NCI-H2227 treated with DMSO at 0.1 percent for 48 hours (cell line): ENCODE results near the gene MMS19.
A peak's percentile ranks its signal among the peaks of the same experiment; 100 is the strongest.
"Not testable (repeated sequence)": the region's sequence is repeated elsewhere in the genome, so short reads cannot be mapped to it uniquely, and the experiment has no call there.

Experiments used
- DNase-seq: peaks from one replicate; lab custom pipeline; 2025; lab: John Stamatoyannopoulos, UW

MMS19 gene

GRCh38 chr10:97498076-97498840, at the start of gene MMS19:
TSS of gene MMS19 (minus strand) at chr10:97498422. CDS start at chr10:97498384, 38 bp downstream.
- peak; percentile 97 for DNase-seq

GRCh38 chr10:97547962-97548361, 49.7 kb upstream of the MMS19 start:
- DNase-seq = peak; percentile 19

DNA sequence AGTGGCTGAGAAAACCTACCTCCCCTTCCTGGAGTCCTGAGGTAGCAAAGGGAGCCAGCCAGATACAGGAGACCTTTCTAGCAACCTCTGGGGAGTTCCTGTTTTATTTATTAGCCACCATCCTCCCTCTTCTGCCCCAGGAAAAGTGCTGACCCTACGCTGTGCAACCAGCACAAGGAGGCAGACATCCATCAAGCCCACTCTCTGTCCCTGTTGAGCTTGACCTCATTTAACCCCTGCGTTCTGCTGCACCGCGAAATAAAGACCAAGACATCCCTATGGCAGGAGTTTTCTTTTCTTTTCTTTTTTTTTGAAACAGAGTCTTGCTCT, 49.0 kb upstream of the MMS19 start:
- DNase-seq = no peak

DNA sequence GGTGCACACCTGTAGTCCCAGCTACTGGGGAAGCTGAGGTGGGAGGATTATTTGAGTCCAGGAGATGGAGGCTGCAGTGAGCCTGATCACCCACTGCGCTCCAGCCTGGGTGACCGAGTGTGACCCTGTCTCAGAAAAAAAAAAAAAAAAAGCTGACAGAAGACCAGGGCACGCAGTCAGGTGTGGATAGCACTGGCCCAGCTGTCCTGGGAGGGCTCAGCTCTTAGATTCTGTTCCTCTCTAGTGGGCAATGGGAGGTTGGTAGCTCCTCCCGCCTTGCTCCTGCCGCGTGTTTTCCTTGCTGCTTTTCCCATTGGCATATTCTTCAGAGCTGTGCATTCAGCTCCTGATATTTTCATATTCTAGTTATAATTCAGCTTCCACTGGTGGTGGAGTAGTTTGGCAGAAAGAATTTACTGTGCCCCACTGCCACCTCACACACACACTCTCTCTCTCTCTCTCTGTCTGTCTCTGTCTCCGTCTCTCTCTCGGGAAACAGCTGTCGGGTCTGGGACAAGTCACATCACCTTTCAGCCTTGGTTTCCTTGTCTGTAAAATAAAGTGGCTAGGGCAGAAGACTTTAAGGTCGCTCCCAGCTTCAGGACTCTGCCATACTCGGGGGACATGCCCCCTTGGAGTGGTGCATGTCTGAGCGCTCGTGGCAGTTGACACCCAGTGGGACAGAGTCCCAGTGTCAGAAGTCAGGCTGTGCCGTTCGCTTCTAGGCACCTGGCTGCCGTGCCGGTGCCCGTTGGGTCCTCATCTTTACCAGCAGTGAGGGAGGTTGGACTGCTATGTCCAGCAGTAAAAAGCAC, 48.4 kb upstream of the MMS19 start:
- no peak for DNase-seq

DNA sequence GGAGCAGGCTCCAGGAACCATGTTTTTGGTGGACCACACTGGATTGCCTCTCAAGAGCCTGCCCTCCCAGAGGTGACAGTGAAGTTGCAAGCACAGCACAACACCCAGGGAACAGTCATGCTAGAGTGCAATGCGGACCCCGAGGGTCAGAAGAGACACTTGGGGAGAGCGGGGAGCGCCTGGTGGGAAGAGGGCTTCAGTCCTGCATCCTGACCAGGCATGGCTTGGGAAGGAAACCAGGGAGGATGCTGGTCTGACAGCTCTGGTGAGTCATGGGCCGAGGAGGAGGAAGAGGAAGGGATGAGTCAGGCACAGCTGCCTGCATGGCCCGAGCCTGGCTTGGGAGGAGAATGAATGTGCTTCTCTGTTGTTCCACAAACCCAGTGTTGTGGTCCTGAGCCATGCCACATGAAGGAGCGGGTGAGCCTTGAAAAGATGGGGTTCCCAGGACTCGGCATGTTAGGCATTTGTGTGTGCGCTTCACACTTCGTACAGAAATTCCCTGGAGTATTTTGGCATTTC, 44.9 kb upstream of the MMS19 start:
- DNase-seq = no peak

DNA sequence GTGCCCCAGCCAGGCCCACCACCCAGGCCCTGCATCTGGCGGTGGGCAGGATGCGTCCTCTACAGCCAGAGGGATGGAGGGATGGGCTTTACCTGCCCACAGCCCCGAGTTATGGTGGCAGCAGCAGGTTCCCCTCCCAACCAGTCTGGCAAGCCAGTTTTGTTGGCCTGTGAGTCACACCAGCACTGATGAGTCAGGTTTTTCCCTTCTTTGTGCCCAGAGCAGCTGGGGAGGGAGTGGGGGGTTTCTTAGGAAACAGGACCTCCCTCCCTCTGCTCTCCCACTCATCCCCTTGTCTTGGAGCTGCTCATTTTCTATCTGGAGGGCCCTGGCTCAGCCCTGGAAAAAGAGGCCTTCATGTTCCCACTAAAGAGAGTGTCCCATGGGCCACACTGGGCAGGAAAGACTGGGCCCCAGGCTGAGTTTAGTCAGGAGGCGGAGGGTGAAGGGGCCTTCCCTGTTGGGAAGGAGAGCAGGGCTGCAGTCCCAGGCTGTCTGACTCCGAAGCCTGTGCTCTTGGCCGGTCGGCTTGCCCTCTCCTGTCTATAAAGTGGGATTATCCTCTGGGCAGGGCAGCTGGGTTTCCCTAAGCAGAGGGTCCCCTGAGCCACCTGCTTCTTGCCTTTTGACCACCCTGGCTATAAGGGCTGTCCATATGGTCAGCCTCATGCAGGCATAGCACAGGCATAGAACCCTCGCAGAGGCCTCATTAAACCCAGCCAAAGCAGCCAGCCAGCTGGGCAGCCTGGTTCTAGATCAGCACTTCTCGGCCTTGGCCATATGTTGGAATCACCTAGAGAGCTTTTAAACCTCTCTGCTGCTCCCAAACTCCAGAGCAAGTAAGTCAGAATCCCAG, 44.2 kb upstream of the MMS19 start:
- DNase-seq = no peak

GRCh38 chr10:97540669-97541500, 42.7 kb upstream of the MMS19 start:
- DNase-seq = no peak

- DNase-seq = no peak
Measured at GRCh38 chr10:97539523-97540200, 41.4 kb upstream of the MMS19 start.

DNA sequence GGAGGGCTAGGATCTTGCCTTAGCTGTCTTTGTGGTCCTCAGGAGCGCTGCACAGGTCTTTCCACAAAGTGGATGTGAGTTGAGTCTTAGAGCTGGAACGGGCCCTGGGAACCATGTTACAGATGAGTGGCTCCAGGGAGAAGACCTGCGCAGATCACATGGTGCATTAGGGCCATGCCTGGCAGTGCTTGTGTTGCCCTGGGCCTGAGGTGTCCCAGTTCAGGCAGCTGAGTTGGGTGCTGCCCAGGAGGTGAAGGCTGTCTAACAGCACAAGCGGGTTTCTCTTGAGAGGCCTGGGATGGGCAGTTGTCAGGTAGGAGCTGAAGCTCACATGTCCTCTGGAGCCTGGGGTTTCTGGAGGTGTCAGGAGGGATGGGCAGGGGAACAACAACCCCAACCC, 40.6 kb upstream of the MMS19 start:
- no peak for DNase-seq

- no peak for DNase-seq
Measured at GRCh38 chr10:97538411-97538810, 40.2 kb upstream of the MMS19 start.

GRCh38 chr10:97537186-97537869, 39.1 kb upstream of the MMS19 start:
- no peak for DNase-seq

DNA sequence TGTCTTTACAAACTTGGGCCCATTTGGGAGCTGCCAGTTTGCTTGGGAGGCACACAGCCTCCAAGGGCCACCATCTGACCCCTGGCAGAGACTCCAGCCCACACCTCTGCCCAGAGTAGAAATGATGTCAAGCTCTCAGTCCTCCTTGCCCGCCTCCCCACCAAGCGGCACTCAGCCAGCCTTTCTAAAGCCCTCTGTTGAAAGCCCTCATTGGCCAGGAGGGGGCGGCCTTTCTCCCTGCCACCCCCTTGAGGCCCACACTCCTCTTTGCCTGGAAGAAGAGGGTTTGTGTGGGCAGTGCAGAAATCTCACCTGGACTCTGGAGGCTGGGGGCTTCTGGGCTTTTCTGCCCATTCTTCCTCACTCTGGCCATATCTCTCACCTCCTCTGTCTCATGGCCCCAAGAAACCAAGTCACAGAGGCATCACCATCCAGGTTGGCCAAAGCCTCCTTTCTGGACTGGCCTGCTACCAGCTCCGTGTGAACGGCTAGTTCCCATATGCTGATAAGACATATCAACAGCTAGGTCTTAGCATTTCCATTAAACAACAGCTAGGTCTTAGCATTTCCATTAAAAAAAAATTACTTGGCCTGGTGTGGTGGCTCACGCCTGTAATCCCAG, 36.6 kb upstream of the MMS19 start:
- no peak for DNase-seq

DNA sequence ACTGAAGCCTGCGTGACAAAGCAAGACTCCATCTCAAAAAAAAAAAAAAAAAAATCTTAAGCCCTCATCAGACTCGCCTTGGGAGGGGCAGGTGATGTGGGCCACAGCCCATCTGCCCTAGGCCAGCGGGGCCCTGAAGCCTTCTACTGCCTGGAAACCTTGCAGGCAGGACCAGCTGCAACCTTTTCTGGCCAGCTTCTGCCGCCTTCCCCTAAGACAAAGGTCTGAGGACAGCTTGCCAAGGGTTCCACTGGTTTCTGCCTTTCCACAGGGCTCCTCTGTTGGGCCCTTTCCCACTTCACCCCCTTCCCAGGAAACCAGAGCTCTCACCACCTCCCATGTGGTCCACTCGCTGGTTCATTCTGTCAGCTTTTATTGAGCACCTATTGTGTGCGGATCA, 35.7 kb upstream of the MMS19 start:
- DNase-seq = no peak

DNA sequence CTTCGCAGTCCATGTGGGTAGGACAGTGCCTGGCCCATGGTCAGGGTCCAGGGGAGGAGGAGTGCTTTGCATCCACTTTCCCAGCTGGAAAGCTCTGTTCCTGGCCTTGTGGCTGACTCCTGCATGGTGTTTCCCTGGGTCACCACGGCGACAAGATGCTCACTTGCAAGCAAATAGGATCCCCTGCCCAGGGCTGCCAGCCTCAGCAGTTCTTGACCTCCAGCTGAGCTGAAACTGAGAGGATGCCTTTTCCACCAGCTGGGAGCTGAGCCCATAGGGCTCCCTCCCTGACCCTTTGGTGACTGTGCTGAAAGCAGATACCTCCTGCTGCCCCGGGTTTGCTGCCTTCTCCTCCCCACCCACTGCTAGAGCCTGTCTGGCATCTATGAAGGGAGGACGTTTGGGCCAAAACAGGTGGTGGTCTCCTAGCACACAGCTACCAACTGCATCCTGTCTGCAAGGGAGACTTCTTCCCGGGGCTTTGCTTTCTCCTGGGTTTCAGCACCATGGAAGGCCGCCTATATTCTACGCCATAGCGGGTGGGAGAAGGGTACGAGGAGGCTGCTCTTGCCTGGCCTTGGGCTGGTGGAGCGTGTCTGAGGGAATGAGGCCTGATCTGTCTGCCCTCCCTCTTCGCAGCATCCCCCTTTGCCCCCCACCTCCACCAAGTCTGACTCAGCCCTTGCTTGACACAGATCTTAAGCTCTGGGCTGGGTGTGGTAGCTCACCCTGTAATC, 34.9 kb upstream of the MMS19 start:
- DNase-seq = no peak

DNA sequence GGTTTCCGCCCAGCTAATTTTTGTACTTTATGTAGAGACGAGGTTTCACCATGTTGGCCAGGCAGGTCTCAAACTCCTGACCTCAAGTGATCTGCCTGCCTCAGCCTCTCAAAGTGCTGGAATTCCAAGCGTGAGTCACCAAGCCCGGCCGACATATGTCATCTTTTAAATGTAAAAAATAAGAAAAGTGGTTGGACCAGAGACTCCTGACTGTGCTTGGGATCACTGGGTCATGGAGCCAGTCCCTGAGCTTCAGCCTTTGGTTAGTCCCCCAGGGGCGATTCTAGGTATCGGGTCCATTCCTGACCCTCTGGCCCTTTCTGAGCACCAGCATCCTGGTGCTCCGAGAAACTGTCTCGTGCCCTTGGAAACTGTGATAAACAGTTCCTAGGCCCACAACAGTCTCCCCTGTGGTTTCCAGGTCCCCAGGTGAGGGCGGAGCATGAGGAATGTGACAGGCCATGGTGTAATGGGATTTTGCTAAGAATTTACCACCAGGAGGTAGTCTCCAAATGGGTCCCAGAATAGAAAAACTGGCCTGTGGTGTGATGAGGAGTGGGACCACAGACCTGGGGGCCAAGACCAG, 33.3 kb upstream of the MMS19 start:
- DNase-seq = no peak

- no peak for DNase-seq
Measured at GRCh38 chr10:97529685-97530465, 31.7 kb upstream of the MMS19 start.

DNA sequence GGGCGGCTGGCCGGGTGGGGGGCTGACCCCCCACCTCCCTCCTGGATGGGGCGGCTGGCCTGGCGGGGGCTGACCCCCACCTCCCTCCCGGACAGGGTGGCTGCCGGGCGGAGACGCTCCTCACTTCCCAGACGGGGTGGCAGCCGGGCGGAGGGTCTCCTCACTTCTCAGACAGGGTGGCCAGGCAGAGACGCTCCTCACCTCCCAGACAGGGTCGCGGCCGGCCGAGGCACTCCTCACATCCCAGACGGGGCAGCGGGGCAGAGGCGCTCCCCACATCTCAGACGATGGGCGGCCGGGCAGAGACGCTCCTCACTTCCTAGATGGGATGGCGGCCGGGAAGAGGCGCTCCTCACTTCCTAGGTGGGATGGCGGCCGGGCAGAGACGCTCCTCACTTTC, 30.7 kb upstream of the MMS19 start:
- not testable (repeated sequence) for DNase-seq

- no peak for DNase-seq
Measured at GRCh38 chr10:97525683-97526110, 27.5 kb upstream of the MMS19 start.
